Nephron (organoid): Measurements from ENCODE around the gene LILRA5.
"Not testable (repeated sequence)": the region's sequence is repeated elsewhere in the genome, so short reads cannot be mapped to it uniquely, and the experiment has no call there.

Source experiments
- H3K27ac Mint-ChIP-seq, 3 experiments: 2 replicates each; pipeline ENCODE4 v1.8.0; 2020; ENCODE audit warnings: mixed read lengths in 3 of 3, mild to moderate bottlenecking in 2 of 3, moderate library complexity in 1 of 3
- H3K27me3 Mint-ChIP-seq: 2 replicates; pipeline ENCODE4 v1.8.0; 2021; ENCODE audit warnings: low read depth, mild to moderate bottlenecking, moderate library complexity, mixed read lengths
- H3K36me3 Mint-ChIP-seq: 2 replicates; pipeline ENCODE4 v1.8.0; 2020; ENCODE audit warnings: low read depth, mixed read lengths
- H3K4me1 Mint-ChIP-seq: 2 replicates; pipeline ENCODE4 v1.8.0; 2020; ENCODE audit warnings: mixed read lengths
- H3K4me3 Mint-ChIP-seq, 3 experiments: 2 replicates each; pipeline ENCODE4 v1.8.0; 2020; ENCODE audit warnings: mild to moderate bottlenecking in 3 of 3, mixed read lengths in 3 of 3, moderate library complexity in 2 of 3
- H3K9me3 Mint-ChIP-seq: 2 replicates; pipeline ENCODE4 v1.8.0; 2020; ENCODE audit warnings: mixed read lengths
- CTCF ChIP-seq, 3 experiments: fragments of 200-600 bp; sonication (generic); IDR thresholded peaks; one replicate each; pipeline ENCODE4 v1.5.0; 2021; ENCODE audit warnings: antibody characterized with exemption in 3 of 3; ENCODE audit not compliant: unreplicated experiment in 3 of 3

LILRA5 gene

GRCh38 chr19:54294539-54294938 is 18.4 kb downstream of the LILRA5 start:
- Mint-ChIP-seq H3K4me1 (no peaks in the 10 kb centered on the region), H3K27ac (no peak overlapping the region), H3K4me3 (no peak overlapping the region), H3K36me3 (no peaks in the 10 kb centered on the region), H3K9me3 (peaks cover 5% of the 10 kb centered on the region), H3K27me3 (peaks cover 26% of the 10 kb centered on the region)
- no peak for TF ChIP-seq CTCF (IDR thresholded peaks at IDR 0.05; ENCODE audit: unreplicated experiment in 3 of 3)

- H3K4me1 Mint-ChIP-seq: peaks cover 13% of the 10 kb centered on the region
- H3K27ac Mint-ChIP-seq, H3K36me3 Mint-ChIP-seq, H3K4me3 Mint-ChIP-seq, H3K9me3 Mint-ChIP-seq: not testable (repeated sequence)
- peaks cover 16% of the 10 kb centered on the region for H3K27me3 Mint-ChIP-seq
Measured at GRCh38 chr19:54289160-54289559, 23.8 kb downstream of the LILRA5 start.

GRCh38 chr19:54287456-54287855 is 25.5 kb downstream of the LILRA5 start:
- Mint-ChIP-seq H3K27ac (peak overlapping the region in 2 of 3 experiments; percentile 38 to 60), H3K4me3 (no peak overlapping the region), H3K27me3 (peaks cover 10% of the 10 kb centered on the region), H3K4me1 (peaks cover 18% of the 10 kb centered on the region), H3K9me3 (peaks cover 4% of the 10 kb centered on the region), H3K36me3 (no peaks in the 10 kb centered on the region)
- no peak for TF ChIP-seq CTCF (IDR thresholded peaks at IDR 0.05; ENCODE audit: unreplicated experiment in 3 of 3)

- not testable (repeated sequence) for H3K27me3 Mint-ChIP-seq, H3K27ac Mint-ChIP-seq, H3K9me3 Mint-ChIP-seq, H3K4me3 Mint-ChIP-seq, H3K36me3 Mint-ChIP-seq
- peaks cover 18% of the 10 kb centered on the region for H3K4me1 Mint-ChIP-seq
Measured at GRCh38 chr19:54286283-54286682, 26.7 kb downstream of the LILRA5 start.

GRCh38 chr19:54285427-54286056 is 27.4 kb downstream of the LILRA5 start:
- H3K4me1 Mint-ChIP-seq: peaks cover 18% of the 10 kb centered on the region
- H3K36me3 Mint-ChIP-seq, H3K27ac Mint-ChIP-seq, H3K4me3 Mint-ChIP-seq, H3K27me3 Mint-ChIP-seq, H3K9me3 Mint-ChIP-seq: not testable (repeated sequence)

GRCh38 chr19:54282686-54283470 is 30.1 kb downstream of the LILRA5 start:
- H3K27me3 Mint-ChIP-seq: peaks cover 8% of the 10 kb centered on the region
- no peak overlapping the region for H3K4me3 Mint-ChIP-seq
- no peaks in the 10 kb centered on the region for H3K36me3 Mint-ChIP-seq
- TF ChIP-seq CTCF (IDR thresholded peaks at IDR 0.05; ENCODE audit: unreplicated experiment in 3 of 3): no peak
- peak overlapping the region in 1 of 3 experiments; percentile 21 for H3K27ac Mint-ChIP-seq
- H3K9me3 Mint-ChIP-seq: peaks cover 4% of the 10 kb centered on the region
- peaks cover 16% of the 10 kb centered on the region for H3K4me1 Mint-ChIP-seq

GRCh38 chr19:54281729-54282075 is 31.3 kb downstream of the LILRA5 start:
- H3K9me3 Mint-ChIP-seq, H3K36me3 Mint-ChIP-seq: not testable (repeated sequence)

More at GRCh38 chr19:54281729-54282075, 31.3 kb downstream of the LILRA5 start:
- not testable (repeated sequence) for H3K4me1 Mint-ChIP-seq, H3K27ac Mint-ChIP-seq, H3K27me3 Mint-ChIP-seq, H3K4me3 Mint-ChIP-seq
